Neuronal stem cell (in vitro differentiated cells): ENCODE results near the gene ZNF274.

Experiments used
- DNase-seq: peaks from one replicate; pipeline ENCODE4 v3.0.0-alpha.2; 2013; ENCODE audit warnings: low spot score
- H2AFZ ChIP-seq: one replicate; pipeline ENCODE4 v1.6.1; 2013; ENCODE audit warnings: mild to moderate bottlenecking, low read length, inconsistent platforms
- H2AK5ac ChIP-seq: 2 replicates; pipeline ENCODE4 v1.6.1; 2013; ENCODE audit warnings: low read depth, mild to moderate bottlenecking, inconsistent platforms, low read length, moderate library complexity, mixed read lengths
- H2BK120ac ChIP-seq: 2 replicates; pipeline ENCODE4 v1.6.1; 2013; ENCODE audit warnings: low read depth, mild to moderate bottlenecking, inconsistent platforms, low read length, moderate library complexity, mixed read lengths
- H2BK12ac ChIP-seq: one replicate; pipeline ENCODE4 v1.6.1; 2013; ENCODE audit warnings: low read length, inconsistent platforms
- H2BK15ac ChIP-seq: 2 replicates; pipeline ENCODE4 v1.6.1; 2013; ENCODE audit warnings: mild to moderate bottlenecking, low read length, inconsistent platforms, mixed read lengths
- H2BK5ac ChIP-seq: one replicate; pipeline ENCODE4 v1.6.1; 2013; ENCODE audit warnings: inconsistent platforms, mild to moderate bottlenecking, low read length, moderate library complexity
- H3K14ac ChIP-seq: one replicate; pipeline ENCODE4 v1.6.1; 2013; ENCODE audit warnings: low read length, inconsistent platforms
- H3K18ac ChIP-seq: 2 replicates; pipeline ENCODE4 v1.6.1; 2013; ENCODE audit warnings: low read length, inconsistent platforms
- H3K23ac ChIP-seq: 2 replicates; pipeline ENCODE4 v1.6.1; 2013; ENCODE audit warnings: low read depth, mild to moderate bottlenecking, mixed read lengths, low read length, inconsistent platforms; ENCODE audit not compliant: poor library complexity
- H3K27ac ChIP-seq: replicated peaks from 3 replicates; pipeline ENCODE4 v1.5.1; 2013; ENCODE audit warnings: low read length, inconsistent platforms
- H3K27me3 ChIP-seq, 3 experiments: 2 replicates each; pipeline ENCODE4 v1.6.1; 2013; ENCODE audit warnings: low read length in 3 of 3, mild to moderate bottlenecking in 2 of 3, inconsistent platforms in 1 of 3, low read depth in 1 of 3, mixed read lengths in 1 of 3, moderate library complexity in 1 of 3; ENCODE audit not compliant: control insufficient read depth in 3 of 3, insufficient read depth in 3 of 3
- H3K36me3 ChIP-seq, 2 donors: replicated peaks in 1 of 2; 2 replicates each; pipeline ENCODE4 v1.6.1; 2013; ENCODE audit warnings: low read length in 2 of 2; ENCODE audit not compliant: control insufficient read depth in 2 of 2, insufficient read depth in 2 of 2
- H3K4ac ChIP-seq: 2 replicates; pipeline ENCODE4 v1.6.1; 2013; ENCODE audit warnings: inconsistent platforms, mild to moderate bottlenecking, low read length, moderate library complexity
- H3K4me1 ChIP-seq, 2 donors: 1 replicate in 1 of 2; 2 replicates in 1 of 2; pipeline ENCODE4 v1.6.1; 2013; ENCODE audit warnings: low read length in 2 of 2, low read depth in 1 of 2; ENCODE audit not compliant: control insufficient read depth in 2 of 2, insufficient read depth in 1 of 2
- H3K4me2 ChIP-seq: one replicate; pipeline ENCODE4 v1.6.1; 2013; ENCODE audit warnings: mild to moderate bottlenecking, low read length, inconsistent platforms; ENCODE audit not compliant: insufficient read depth, poor library complexity, severe bottlenecking
- H3K4me3 ChIP-seq, 2 donors: 2 replicates each; pipeline ENCODE4 v1.5.1; 2013; ENCODE audit warnings: low read length in 2 of 2, mild to moderate bottlenecking in 2 of 2, inconsistent platforms in 1 of 2, moderate library complexity in 1 of 2
- H3K79me1 ChIP-seq: one replicate; pipeline ENCODE4 v1.6.1; 2013; ENCODE audit warnings: low read depth, mild to moderate bottlenecking, inconsistent platforms, low read length, moderate library complexity
- H3K9ac ChIP-seq: one replicate; pipeline ENCODE4 v1.6.1; 2013; ENCODE audit warnings: mild to moderate bottlenecking, low read depth, low read length, inconsistent platforms; ENCODE audit not compliant: poor library complexity
- H3K9me3 ChIP-seq, 2 donors: replicated peaks in 1 of 2; 2 replicates each; pipeline versions ENCODE3 to v1.6.1; 2013; ENCODE audit warnings: low read length in 2 of 2, mild to moderate bottlenecking in 2 of 2, inconsistent platforms in 1 of 2, low read depth in 1 of 2, mixed read lengths in 1 of 2, moderate library complexity in 1 of 2; ENCODE audit not compliant: control insufficient read depth in 2 of 2, insufficient read depth in 1 of 2
- H4K8ac ChIP-seq: one replicate; pipeline ENCODE4 v1.6.1; 2013; ENCODE audit warnings: low read depth, mild to moderate bottlenecking, inconsistent platforms, low read length, moderate library complexity
- H4K91ac ChIP-seq: one replicate; pipeline ENCODE4 v1.6.1; 2013; ENCODE audit warnings: low read length, low read depth, mild to moderate bottlenecking, inconsistent platforms; ENCODE audit not compliant: poor library complexity
- WGBS, 2 donors: extraction: QIAGEN DNeasy Blood & Tissue Kit; methylation state at CpG; one replicate each; pipeline ENCODE4 v1.1.7; 2013; ENCODE audit warnings: missing lambda C conversion rate in 2 of 2, mixed read lengths in 1 of 2; ENCODE audit not compliant: insufficient read length in 2 of 2, insufficient replicate concordance in 1 of 2; ENCODE audit errors: extremely low coverage in 2 of 2; 5-methylcytosine and 5-hydroxymethylcytosine counted together

Gene ZNF274

GRCh38 chr19:58217607-58218391 is 34.9 kb downstream of the ZNF274 start:
- Histone ChIP-seq H3K4me1 (no peaks in the 10 kb centered on the region), H2AFZ (no peak overlapping the region), H3K27me3 (peaks cover 0 to 2% (median 0%) of the 10 kb centered on the region in 3 experiments), H3K4me2 (no peak overlapping the region), H2BK15ac (no peak overlapping the region), H3K9ac (no peak overlapping the region), H3K23ac (no peak overlapping the region), H2BK12ac (no peak overlapping the region), H2BK5ac (no peak overlapping the region), H2BK120ac (no peak overlapping the region), H2AK5ac (no peak overlapping the region), H3K4me3 (no peak overlapping the region), H3K79me1 (no peaks in the 10 kb centered on the region), H3K27ac (no peak overlapping the region), H4K91ac (no peak overlapping the region), H3K14ac (no peak overlapping the region), H3K18ac (no peak overlapping the region), H3K4ac (no peak overlapping the region), H3K36me3 (peaks cover 10 to 17% of the 10 kb centered on the region in 2 donors), H4K8ac (no peak overlapping the region), H3K9me3 (peaks cover 30 to 58% of the 10 kb centered on the region in 2 donors)
- no CpG with 5 or more reads among the region's 25 CpGs for WGBS, 2 donors
- no peak for DNase-seq

GRCh38 chr19:58218899-58219298 is 36.0 kb downstream of the ZNF274 start:
- Histone ChIP-seq H3K9me3 (peaks cover 22 to 47% of the 10 kb centered on the region in 2 donors), H3K23ac (no peak overlapping the region), H4K91ac (no peak overlapping the region), H3K27me3 (peaks cover 0 to 2% (median 0%) of the 10 kb centered on the region in 3 experiments), H2BK12ac (no peak overlapping the region), H3K4me3 (no peak overlapping the region), H3K4ac (no peak overlapping the region), H3K9ac (no peak overlapping the region), H3K14ac (no peak overlapping the region), H3K27ac (no peak overlapping the region), H3K4me2 (no peak overlapping the region), H4K8ac (no peak overlapping the region), H3K36me3 (peaks cover 1 to 6% of the 10 kb centered on the region in 2 donors), H3K79me1 (no peaks in the 10 kb centered on the region), H3K18ac (no peak overlapping the region), H2AFZ (no peak overlapping the region), H2AK5ac (no peak overlapping the region), H2BK15ac (no peak overlapping the region), H2BK5ac (no peak overlapping the region), H3K4me1 (no peaks in the 10 kb centered on the region), H2BK120ac (no peak overlapping the region)
- no peak for DNase-seq
- WGBS, 2 donors: no CpG with 5 or more reads among the region's 9 CpGs

GRCh38 chr19:58227964-58228584 is 45.2 kb downstream of the ZNF274 start:
- Histone ChIP-seq H2BK120ac (peak overlapping the region; percentile 44), H2BK12ac (no peak overlapping the region), H3K4me3 (peak overlapping the region; percentile 73 to 95), H3K27ac (peak overlapping the region; percentile 88), H3K4ac (no peak overlapping the region), H2AFZ (peak overlapping the region; percentile 97), H4K91ac (no peak overlapping the region), H3K36me3 (peaks cover 21 to 34% of the 10 kb centered on the region in 2 donors), H2BK15ac (peak overlapping the region; percentile 69), H3K9ac (peak overlapping the region; percentile 98), H3K4me2 (peak overlapping the region; percentile 85), H3K27me3 (no peaks in the 10 kb centered on the region), H4K8ac (peak overlapping the region; percentile 4), H3K18ac (peak overlapping the region; percentile 92), H3K9me3 (peaks cover 10 to 62% of the 10 kb centered on the region in 2 donors), H3K14ac (peak overlapping the region; percentile 72), H3K23ac (peak overlapping the region; percentile 87), H2BK5ac (peak overlapping the region; percentile 95), H3K4me1 (peaks cover 0 to 9% of the 10 kb centered on the region in 2 donors), H2AK5ac (peak overlapping the region; percentile 96), H3K79me1 (peaks cover 7% of the 10 kb centered on the region)
- DNase-seq: peak; percentile 29
- no CpG with 5 or more reads among the region's 23 CpGs for WGBS, 2 donors
